HG03439 (cell line): ENCODE data around the gene FAR2.
"Not testable (repeated sequence)": the region's sequence is repeated elsewhere in the genome, so short reads cannot be mapped to it uniquely, and the experiment has no call there.

Experiments
- ATAC-seq: cut with Tn5 transposase; IDR thresholded peaks from one replicate; pipeline ENCODE4 v1.9.1; 2021; ENCODE audit warnings: mild to moderate bottlenecking, moderate library complexity; ENCODE audit not compliant: unreplicated experiment

The FAR2 gene

GRCh38 chr12:29273178-29273843, 124.2 kb downstream of the FAR2 start:
- no peak for ATAC-seq

GRCh38 chr12:29275834-29276233, 126.8 kb downstream of the FAR2 start:
- no peak for ATAC-seq

GRCh38 chr12:29277231-29277630, 128.2 kb downstream of the FAR2 start:
- ATAC-seq, result no peak

GRCh38 chr12:29278673-29279420, 129.8 kb downstream of the FAR2 start:
- ATAC-seq, result no peak

DNA sequence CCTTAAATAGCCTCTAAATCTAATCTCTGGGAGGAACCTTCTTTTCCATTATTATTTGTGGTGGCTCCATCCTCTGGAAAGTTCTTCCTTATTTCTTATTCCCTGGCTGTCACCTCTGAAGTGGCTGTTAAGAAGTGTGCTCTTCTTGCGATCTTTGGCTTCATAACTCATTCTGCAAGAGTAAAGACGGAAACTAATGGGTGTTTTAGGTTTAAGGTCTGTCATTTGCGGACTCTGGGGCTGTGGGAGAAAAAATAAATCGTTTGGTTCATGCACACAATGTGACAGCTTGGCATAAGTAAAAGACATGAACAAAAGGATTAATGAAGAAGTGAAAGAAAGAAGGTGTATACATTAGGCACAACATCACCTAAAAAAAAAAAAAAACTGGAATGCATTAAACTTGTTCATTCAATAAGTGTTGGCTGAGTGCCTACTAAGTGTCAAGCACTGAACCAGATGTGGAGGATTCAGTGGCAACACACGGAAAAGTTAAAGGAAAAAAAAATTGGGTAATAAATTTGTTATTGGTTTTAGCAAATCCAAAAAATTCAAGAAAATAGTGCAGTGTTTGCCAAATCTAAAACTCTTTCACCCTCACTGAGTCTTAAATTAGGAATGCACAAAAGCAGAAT, 132.4 kb downstream of the FAR2 start:
- no peak for ATAC-seq

DNA sequence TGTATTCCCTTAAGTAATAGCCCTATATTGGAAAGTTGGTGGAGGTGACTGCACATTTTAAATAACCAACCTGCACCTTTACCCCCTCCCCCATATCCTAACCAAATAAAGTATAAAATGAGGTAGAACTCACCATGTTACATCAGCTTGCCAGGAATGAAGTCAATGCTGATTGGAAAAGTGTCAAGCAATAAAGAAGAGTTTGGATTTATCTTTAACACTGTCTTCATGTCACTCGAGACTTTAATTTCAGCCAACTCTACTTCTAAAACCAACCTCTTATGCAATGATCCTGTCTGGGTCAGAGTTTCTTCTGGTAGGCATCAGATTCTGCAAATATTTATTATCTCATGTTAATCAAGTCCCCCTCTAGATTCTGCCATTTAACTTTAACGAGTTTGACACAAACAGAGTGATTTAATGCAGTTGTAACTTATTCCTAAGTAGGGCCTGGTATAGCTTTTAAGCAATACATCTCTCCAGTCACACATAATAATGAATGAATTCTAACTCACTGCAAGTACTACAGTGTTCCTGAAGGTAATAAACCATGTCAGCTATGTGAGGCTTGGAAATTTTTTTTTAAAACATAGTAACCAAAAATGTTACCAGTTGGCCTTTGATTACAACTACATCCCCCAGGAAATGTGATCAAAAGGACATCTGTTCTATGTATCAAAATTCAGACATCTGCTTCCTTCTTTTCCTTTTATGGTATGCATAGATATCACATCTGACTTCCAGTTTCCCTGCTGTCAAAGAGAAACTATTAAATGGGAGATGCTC, 133.1 kb downstream of the FAR2 start:
- ATAC-seq, result no peak

- no peak for ATAC-seq
Observed at GRCh38 chr12:29283969-29284700, 135.1 kb downstream of the FAR2 start.

DNA sequence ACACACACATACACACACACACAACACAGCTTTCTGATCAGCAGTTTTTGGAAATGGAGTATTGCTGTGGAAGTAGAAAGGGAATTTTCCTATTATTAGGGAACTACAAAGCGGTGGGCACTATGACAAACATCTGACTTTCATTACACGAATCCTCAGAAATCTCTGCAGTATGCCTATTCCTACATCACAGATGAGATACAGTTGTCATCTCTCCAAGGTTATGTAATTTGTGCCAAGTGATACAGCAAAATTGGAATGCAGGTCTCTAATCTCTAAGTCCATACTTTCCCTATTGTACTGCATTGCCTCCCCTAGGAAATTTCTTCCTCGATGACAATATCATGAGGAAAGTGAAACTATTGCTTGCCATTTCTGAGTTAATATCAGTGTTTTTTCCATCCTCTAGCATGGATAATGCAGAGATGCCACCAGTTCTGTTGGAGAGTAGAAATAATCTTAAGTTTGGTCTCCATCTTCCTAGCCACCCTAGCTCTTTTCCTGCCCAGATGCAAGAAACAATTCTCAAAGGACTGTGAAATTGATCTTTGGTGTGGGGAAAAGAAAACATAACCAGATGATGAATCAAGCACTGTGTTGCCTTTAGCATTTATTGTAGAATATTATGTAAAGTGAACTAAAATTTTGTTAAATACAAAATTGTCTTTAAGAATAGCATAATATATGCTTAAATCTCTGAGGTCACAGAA, 137.2 kb downstream of the FAR2 start:
- ATAC-seq, result no peak

DNA sequence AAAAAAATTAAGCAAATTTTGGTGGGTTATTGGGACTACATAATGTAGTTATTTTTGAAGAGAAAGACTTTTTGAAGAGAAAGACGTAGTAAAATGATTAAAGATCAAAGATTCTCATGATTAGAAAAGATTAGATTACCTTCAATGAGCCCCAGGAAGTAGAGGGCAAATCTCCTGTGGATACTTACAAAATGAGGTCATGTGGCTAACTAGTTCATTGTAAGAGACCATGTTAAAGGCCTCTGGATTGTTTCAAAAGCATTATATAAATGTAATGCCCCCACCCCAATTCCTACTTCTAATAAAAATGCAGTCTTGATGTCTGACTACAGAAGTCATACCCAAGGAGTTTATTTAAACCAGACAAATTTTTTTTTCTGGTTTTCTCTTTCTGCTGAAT, 138.5 kb downstream of the FAR2 start:
- no peak for ATAC-seq

GRCh38 chr12:29288031-29288430, 139.0 kb downstream of the FAR2 start:
- ATAC-seq, result no peak

DNA sequence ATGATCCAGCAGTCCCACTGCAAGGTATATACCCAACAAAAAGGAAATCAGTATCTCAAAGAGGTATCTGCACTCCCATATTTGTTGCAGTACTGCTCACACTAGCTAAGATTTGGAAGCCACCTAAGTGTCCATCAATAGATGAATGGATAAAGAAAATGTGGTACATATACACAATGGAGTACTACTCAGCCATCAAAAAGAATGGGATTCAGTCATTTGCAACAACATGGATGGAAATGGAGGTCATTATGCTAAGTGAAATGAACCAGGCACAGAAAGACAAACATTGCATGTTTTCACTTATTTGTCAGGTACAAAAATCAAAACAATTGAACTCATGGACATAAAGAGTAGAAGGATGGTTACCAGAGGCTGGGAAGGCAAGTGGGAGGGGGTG, 141.4 kb downstream of the FAR2 start:
- not testable (repeated sequence) for ATAC-seq

- no peak for ATAC-seq
Observed at GRCh38 chr12:29291226-29291625, 142.1 kb downstream of the FAR2 start.

DNA sequence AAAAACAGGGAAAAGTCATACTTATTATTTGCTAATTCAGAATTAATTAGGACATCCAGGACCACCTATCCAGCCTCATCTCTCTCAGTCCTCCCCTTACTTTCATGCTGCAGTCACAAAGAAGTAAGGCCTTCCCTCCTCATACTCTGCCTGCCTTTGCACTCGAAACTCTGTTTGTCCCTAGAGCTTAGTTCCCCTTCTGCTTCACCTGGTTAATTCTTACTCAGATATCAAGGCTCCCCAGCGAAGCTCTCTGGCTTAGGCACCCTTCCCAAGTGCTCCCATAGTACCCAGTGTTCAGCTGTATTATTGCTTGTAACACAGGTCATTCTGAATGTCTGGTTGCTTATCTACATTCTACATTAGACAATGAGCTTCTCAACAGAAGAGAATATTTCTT, 150.6 kb downstream of the FAR2 start:
- ATAC-seq, result no peak

GRCh38 chr12:29301114-29301513, 152.0 kb downstream of the FAR2 start:
- no peak for ATAC-seq

GRCh38 chr12:29304388-29304787, 155.3 kb downstream of the FAR2 start:
- ATAC-seq, result no peak

DNA sequence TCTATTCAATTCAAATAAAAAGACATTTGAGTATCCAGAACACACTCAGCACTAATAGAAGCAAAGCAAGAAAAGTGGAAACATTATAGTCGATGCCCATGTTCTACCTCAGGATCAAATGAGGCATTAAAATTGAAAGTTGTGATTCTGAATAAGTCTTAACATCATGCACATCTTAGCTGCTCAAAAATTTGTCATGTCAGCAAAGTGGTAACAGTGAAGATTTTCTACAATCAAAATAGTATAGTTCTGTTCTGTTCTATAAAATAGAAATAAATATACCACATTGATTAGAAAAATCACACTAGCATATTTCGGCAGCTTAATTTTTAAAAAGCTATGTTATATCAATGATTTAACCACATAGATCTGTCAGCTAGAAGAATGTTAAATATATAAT, 157.2 kb downstream of the FAR2 start:
- no peak for ATAC-seq

DNA sequence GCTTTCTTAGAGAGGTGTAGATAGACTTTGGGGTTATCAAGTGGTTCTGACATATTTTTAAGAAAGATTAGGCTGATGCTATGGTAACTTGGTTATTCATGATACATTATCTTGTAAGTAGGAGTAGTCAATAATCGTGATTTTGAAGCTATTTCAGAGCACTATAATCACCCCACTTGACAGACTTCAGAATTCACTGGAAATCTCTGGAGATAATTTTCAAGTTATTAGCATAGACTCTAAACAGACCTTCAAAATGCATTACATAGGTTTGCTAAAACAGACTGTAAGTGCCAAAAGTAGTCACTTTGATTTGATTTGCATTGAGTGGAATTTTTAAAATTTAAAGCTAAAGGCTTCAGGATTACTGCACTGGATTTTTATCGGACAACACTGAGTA, 157.6 kb downstream of the FAR2 start:
- ATAC-seq, result no peak

DNA sequence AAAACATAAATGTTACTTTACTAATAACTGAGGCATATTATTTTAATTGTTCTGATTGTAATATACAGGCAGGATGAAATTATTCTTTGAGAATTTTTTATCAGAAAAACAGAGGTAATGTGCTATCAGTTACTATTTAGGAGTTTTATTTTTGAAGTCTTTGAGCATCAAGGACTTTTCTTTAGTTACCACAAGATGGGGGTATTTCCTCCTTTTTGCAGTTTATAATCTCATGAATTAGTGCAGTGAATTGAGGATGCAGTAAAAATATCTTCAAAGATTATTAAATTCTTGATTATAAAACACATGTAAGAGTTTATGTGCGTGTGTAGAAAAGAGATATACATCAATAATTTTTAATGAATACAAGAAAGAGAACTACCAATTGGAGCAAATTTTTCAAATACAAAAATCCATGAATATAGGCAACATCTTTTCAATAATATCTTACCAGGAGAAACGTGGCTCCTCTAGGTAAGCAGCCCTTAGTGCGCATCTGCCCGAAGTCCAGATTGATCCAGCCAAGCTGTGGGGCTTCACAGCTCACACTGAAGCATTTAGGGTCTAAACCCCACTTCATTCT, 160.3 kb downstream of the FAR2 start:
- ATAC-seq, result no peak

- ATAC-seq, result no peak
Observed at GRCh38 chr12:29310899-29311298, 161.8 kb downstream of the FAR2 start.

GRCh38 chr12:29314416-29314815, 165.3 kb downstream of the FAR2 start:
- no peak for ATAC-seq
